Loucy (cell line): Measurements from ENCODE around the gene TMEM43.

ENCODE experiments used
- H2AFZ ChIP-seq: fragments of 200-600 bp; sonication (generic); 2 replicates; pipeline ENCODE4 v1.6.0; 2016; ENCODE audit warnings: antibody characterized with exemption, mild to moderate bottlenecking, low read length, moderate library complexity
- H3F3A ChIP-seq: fragments of 200-600 bp; 2 replicates; pipeline ENCODE4 v1.6.0; 2016; ENCODE audit warnings: antibody characterized with exemption, low read depth, mild to moderate bottlenecking
- H3K27me3 ChIP-seq: fragments of 200-600 bp; sonication (generic); 2 replicates; pipeline ENCODE4 v1.6.1; 2014; ENCODE audit warnings: low read length, mild to moderate bottlenecking; ENCODE audit not compliant: insufficient read depth, poor library complexity, severe bottlenecking
- H3K36me3 ChIP-seq: fragments of 200-600 bp; sonication (generic); 2 replicates; pipeline ENCODE4 v1.6.1; 2016; ENCODE audit warnings: low read length; ENCODE audit not compliant: insufficient read depth
- H3K4me1 ChIP-seq: fragments of 200-600 bp; sonication (generic); 2 replicates; pipeline ENCODE4 v1.5.1; 2014; ENCODE audit warnings: low read length, mild to moderate bottlenecking; ENCODE audit not compliant: insufficient read depth, poor library complexity, severe bottlenecking
- H3K4me2 ChIP-seq: fragments of 200-600 bp; sonication (generic); 2 replicates; pipeline ENCODE4 v1.6.0; 2014; ENCODE audit warnings: antibody characterized with exemption, low read length, low read depth, mild to moderate bottlenecking; ENCODE audit not compliant: poor library complexity, severe bottlenecking
- H3K4me3 ChIP-seq: fragments of 200-600 bp; sonication (generic); 2 replicates; pipeline ENCODE4 v1.5.1; 2014; ENCODE audit warnings: low read length, mild to moderate bottlenecking, mixed read lengths; ENCODE audit not compliant: poor library complexity, severe bottlenecking
- H3K79me2 ChIP-seq: fragments of 200-600 bp; sonication (generic); 2 replicates; pipeline ENCODE4 v1.6.1; 2014; ENCODE audit warnings: low read length; ENCODE audit not compliant: insufficient read depth
- H3K9ac ChIP-seq: fragments of 200-600 bp; sonication (generic); 2 replicates; pipeline ENCODE4 v1.6.0; 2014; ENCODE audit warnings: mild to moderate bottlenecking, low read depth, low read length, moderate library complexity; ENCODE audit not compliant: poor library complexity, severe bottlenecking
- H3K9me2 ChIP-seq: fragments of 200-600 bp; sonication (generic); replicated peaks from 2 replicates; pipeline ENCODE4 v1.6.1; 2016; ENCODE audit warnings: low read depth, low read length, mixed read lengths
- H3K9me3 ChIP-seq: fragments of 200-600 bp; sonication (generic); 2 replicates; pipeline ENCODE4 v1.6.1; 2014; ENCODE audit warnings: mild to moderate bottlenecking, antibody characterized with exemption, low read length, low read depth; ENCODE audit not compliant: insufficient read depth
- H4K20me1 ChIP-seq: fragments of 200-600 bp; sonication (generic); 2 replicates; pipeline ENCODE4 v1.6.0; 2014; ENCODE audit warnings: antibody characterized with exemption, low read length, mild to moderate bottlenecking; ENCODE audit not compliant: insufficient read depth, poor library complexity, severe bottlenecking
- CTCF ChIP-seq: fragments of 200-600 bp; sonication (generic); conservative IDR thresholded peaks from 2 replicates; pipeline ENCODE4 v1.5.1; 2014; ENCODE audit warnings: mild to moderate bottlenecking, antibody characterized with exemption, low read length
- EZH2phosphoT487 ChIP-seq: fragments of 200-600 bp; IDR thresholded peaks from 2 replicates; pipeline ENCODE4 v1.6.1; 2018; ENCODE audit warnings: antibody characterized with exemption, mild to moderate bottlenecking, moderate library complexity, borderline replicate concordance

The TMEM43 gene

GRCh38 chr3:14179114-14179465, 54.2 kb downstream of the TMEM43 start:
- peak overlapping the region; percentile 95 for H3K4me3 ChIP-seq
- no peak for TF ChIP-seq CTCF
- H3K9me3 ChIP-seq, result no peaks in the 10 kb centered on the region
- peak overlapping the region; percentile 99 for H3K9ac ChIP-seq
- no peaks in the 10 kb centered on the region for H3K9me2 ChIP-seq
- peak overlapping the region; percentile 98 for H3K4me2 ChIP-seq
- H3K79me2 ChIP-seq, result peaks cover 79% of the 10 kb centered on the region
- no peaks in the 10 kb centered on the region for H3F3A ChIP-seq
- peaks cover 34% of the 10 kb centered on the region for H4K20me1 ChIP-seq
- peaks cover 77% of the 10 kb centered on the region for H3K4me1 ChIP-seq
- H3K36me3 ChIP-seq, result peaks cover 5% of the 10 kb centered on the region; the same call in 1 of the 2 replicates
- peaks cover 4% of the 10 kb centered on the region for H3K27me3 ChIP-seq
- peak overlapping the region; percentile 74 for H2AFZ ChIP-seq

- H3F3A ChIP-seq, result no peaks in the 10 kb centered on the region
- H3K4me2 ChIP-seq, result peak overlapping the region; percentile 98
- no peak overlapping the region for H2AFZ ChIP-seq
- H3K27me3 ChIP-seq, result peaks cover 4% of the 10 kb centered on the region
- H3K4me1 ChIP-seq, result peaks cover 71% of the 10 kb centered on the region
- peaks cover 32% of the 10 kb centered on the region for H4K20me1 ChIP-seq
- peak overlapping the region; percentile 95 for H3K4me3 ChIP-seq
- H3K9ac ChIP-seq, result peak overlapping the region; percentile 99
- TF ChIP-seq EZH2phosphoT487 (no peak), CTCF (no peak)
- peaks cover 7% of the 10 kb centered on the region; the same call in 1 of the 2 replicates for H3K36me3 ChIP-seq
- H3K9me3 ChIP-seq, result no peaks in the 10 kb centered on the region
- peaks cover 79% of the 10 kb centered on the region for H3K79me2 ChIP-seq
- H3K9me2 ChIP-seq, result no peaks in the 10 kb centered on the region
Observed at GRCh38 chr3:14179795-14180194, 54.9 kb downstream of the TMEM43 start.

- Histone ChIP-seq H3K36me3 (peaks cover 18% of the 10 kb centered on the region; the same call in 1 of the 2 replicates), H2AFZ (no peak overlapping the region), H3K9me2 (no peaks in the 10 kb centered on the region), H3K4me2 (peak overlapping the region; percentile 73), H3K4me1 (peaks cover 56% of the 10 kb centered on the region), H3K79me2 (peaks cover 89% of the 10 kb centered on the region), H4K20me1 (peaks cover 21% of the 10 kb centered on the region), H3K27me3 (peaks cover 4% of the 10 kb centered on the region), H3F3A (no peaks in the 10 kb centered on the region), H3K9ac (peak overlapping the region; percentile 9), H3K9me3 (no peaks in the 10 kb centered on the region), H3K4me3 (peak overlapping the region; percentile 22)
- TF ChIP-seq CTCF (no peak), EZH2phosphoT487 (no peak)
Observed at GRCh38 chr3:14181253-14181652, 56.4 kb downstream of the TMEM43 start.
